C4-2B (cell line): Measurements from ENCODE around the gene WWTR1.
A peak's percentile ranks its signal among the peaks of the same experiment; 100 is the strongest.

Experiments
- H3K27ac ChIP-seq: fragments of 450-650 bp; 2 replicates; pipeline ENCODE4 v1.5.1; 2017
- CTCF ChIP-seq: fragments of 450-650 bp; conservative IDR thresholded peaks from 2 replicates; pipeline ENCODE4 v1.5.1; 2017; ENCODE audit warnings: mild to moderate bottlenecking
- ZFX ChIP-seq: fragments of 450-650 bp; IDR thresholded peaks from 2 replicates; pipeline ENCODE4 v1.6.1; 2017

Gene WWTR1

GRCh38 chr3:149494022-149494758, 163.6 kb downstream of the WWTR1 start:
- H3K27ac ChIP-seq = no peak overlapping the region
- TF ChIP-seq ZFX (no peak), CTCF (peak; percentile 99)

GRCh38 chr3:149493315-149494021, 164.4 kb downstream of the WWTR1 start:
- no peak overlapping the region for H3K27ac ChIP-seq
- TF ChIP-seq CTCF (no peak), ZFX (no peak)

GRCh38 chr3:149490260-149490971, 167.4 kb downstream of the WWTR1 start:
- TF ChIP-seq CTCF = no peak
- no peak for TF ChIP-seq ZFX

GRCh38 chr3:149489060-149489690, 168.7 kb downstream of the WWTR1 start:
- H3K27ac ChIP-seq = peak overlapping the region; percentile 26
- TF ChIP-seq CTCF = peak; percentile 82
- no peak for TF ChIP-seq ZFX

More at GRCh38 chr3:149490260-149490971, 167.4 kb downstream of the WWTR1 start:
- H3K27ac ChIP-seq = no peak overlapping the region; the same call in 1 of the 2 replicates

- no peak for TF ChIP-seq ZFX
- peak; percentile 56 for TF ChIP-seq CTCF
Measured at GRCh38 chr3:149487598-149488197, 170.1 kb downstream of the WWTR1 start.

GRCh38 chr3:149486726-149487125, 171.1 kb downstream of the WWTR1 start:
- no peak overlapping the region for H3K27ac ChIP-seq
- TF ChIP-seq CTCF (no peak), ZFX (no peak)

More at GRCh38 chr3:149487598-149488197, 170.1 kb downstream of the WWTR1 start:
- no peak overlapping the region for H3K27ac ChIP-seq
